ENCODE measurements around the gene FAM107B. TPM values are rescaled to one million over a fixed set of nuclear protein-coding genes. Genes with fewer than 3 reads are reported as not detected.
"Not testable (repeated sequence)": the region's sequence is repeated elsewhere in the genome, so short reads cannot be mapped to it uniquely, and the experiment has no call there.

The FAM107B gene
- total RNA-seq, 1 donor from 2014 or later: 86.2 TPM

- Histone ChIP-seq H3K27me3 (no peaks in the 10 kb centered on the region), H3K27ac (no peak overlapping the region), H3K9me3 (no peaks in the 10 kb centered on the region), H3K4me3 (no peak overlapping the region), H3K4me1 (no peaks in the 10 kb centered on the region), H3K36me3 (peaks cover 29% of the 10 kb centered on the region)
- intact Hi-C loops (cut with DNase I): no loop called here
- ATAC-seq (peak; percentile 14), DNase-seq (no peak)
- TF ChIP-seq CTCF (IDR thresholded peaks at IDR 0.05): no peak
Measured at GRCh38 chr10:14595526-14596182, 179.0 kb downstream of the FAM107B start.

GRCh38 chr10:14594878-14595525, 179.7 kb downstream of the FAM107B start:
- Histone ChIP-seq H3K4me3 (no peak overlapping the region), H3K36me3 (peaks cover 23% of the 10 kb centered on the region), H3K27ac (no peak overlapping the region), H3K9me3 (no peaks in the 10 kb centered on the region), H3K4me1 (peaks cover 3% of the 10 kb centered on the region), H3K27me3 (no peaks in the 10 kb centered on the region)
- ATAC-seq (no peak), DNase-seq (no peak)
- intact Hi-C loops (cut with DNase I): no loop called here
- no peak for TF ChIP-seq CTCF (IDR thresholded peaks at IDR 0.05)

GRCh38 chr10:14593806-14594205, 180.9 kb downstream of the FAM107B start:
- Histone ChIP-seq H3K9me3 (no peaks in the 10 kb centered on the region), H3K4me1 (peaks cover 3% of the 10 kb centered on the region), H3K27me3 (no peaks in the 10 kb centered on the region), H3K4me3 (no peak overlapping the region), H3K27ac (no peak overlapping the region), H3K36me3 (peaks cover 23% of the 10 kb centered on the region)
- ATAC-seq (no peak), DNase-seq (no peak)
- intact Hi-C loops (cut with DNase I): no loop called here
- TF ChIP-seq CTCF (IDR thresholded peaks at IDR 0.05): no peak

- no peak for TF ChIP-seq CTCF (IDR thresholded peaks at IDR 0.05)
- ATAC-seq: no peak
- intact Hi-C loops (cut with DNase I): no loop called here
- no peak overlapping the region for H3K27ac ChIP-seq
- no peaks in the 10 kb centered on the region for H3K27me3 ChIP-seq
- no peaks in the 10 kb centered on the region for H3K9me3 ChIP-seq
- H3K4me3 ChIP-seq: no peak overlapping the region
- peaks cover 15% of the 10 kb centered on the region for H3K4me1 ChIP-seq
- no peak for DNase-seq
- peaks cover 12% of the 10 kb centered on the region for H3K36me3 ChIP-seq
Measured at GRCh38 chr10:14592566-14592965, 182.1 kb downstream of the FAM107B start.

- Histone ChIP-seq H3K4me1 (peaks cover 18% of the 10 kb centered on the region), H3K9me3 (no peaks in the 10 kb centered on the region), H3K27ac (no peak overlapping the region), H3K27me3 (no peaks in the 10 kb centered on the region), H3K36me3 (peaks cover 12% of the 10 kb centered on the region), H3K4me3 (no peak overlapping the region)
- intact Hi-C loops (cut with DNase I): no loop called here
- TF ChIP-seq CTCF (IDR thresholded peaks at IDR 0.05): no peak
- ATAC-seq: no peak
- no peak for DNase-seq
Measured at GRCh38 chr10:14592026-14592425, 182.7 kb downstream of the FAM107B start.

GRCh38 chr10:14588938-14589294, 185.8 kb downstream of the FAM107B start:
- H3K9me3 ChIP-seq; DNase-seq; H3K4me3 ChIP-seq; H3K27me3 ChIP-seq; ATAC-seq; intact Hi-C loops (cut with DNase I): not testable (repeated sequence)
- H3K36me3 ChIP-seq: peaks cover 12% of the 10 kb centered on the region
- peaks cover 37% of the 10 kb centered on the region for H3K4me1 ChIP-seq
- H3K27ac ChIP-seq: peak overlapping the region; percentile 55
